ENCODE measurements around the gene SLC45A2. TPM values are rescaled to one million over a fixed set of nuclear protein-coding genes. Genes with fewer than 3 reads are reported as not detected.

Gene SLC45A2
- total RNA-seq, 1 experiment from 2014 or later: not detected

DNA sequence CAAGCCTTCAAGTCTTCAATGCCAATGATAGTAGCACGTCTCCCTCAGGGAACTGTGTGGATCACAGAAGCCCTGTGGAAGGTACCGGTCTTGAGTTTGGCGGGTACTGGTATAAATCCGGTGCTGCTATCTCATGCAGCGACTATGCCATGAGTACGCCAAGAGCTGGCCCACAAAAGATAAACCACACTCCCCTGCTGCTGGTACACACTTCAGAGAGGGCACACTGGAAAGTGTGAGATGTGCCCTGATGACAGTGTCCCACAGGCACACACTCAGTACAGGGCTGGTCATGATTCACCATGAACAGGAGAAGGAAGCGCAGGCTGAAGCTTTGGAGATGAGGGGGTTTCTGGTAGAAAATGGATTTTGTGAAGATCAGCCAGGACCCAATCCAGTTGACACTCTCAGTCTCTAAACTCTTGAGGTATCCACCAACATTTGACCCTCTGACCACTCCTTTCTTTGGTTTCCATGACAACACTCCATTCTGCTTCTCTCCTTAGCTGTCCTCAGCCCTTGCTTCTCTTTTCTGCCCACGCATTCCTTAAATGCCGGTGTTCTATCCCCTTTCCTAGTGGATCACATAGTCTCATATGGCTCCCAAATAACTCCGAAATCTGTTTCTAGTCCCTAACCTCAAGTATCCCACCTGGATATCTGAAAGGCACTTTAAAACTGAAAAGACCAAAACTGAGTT is 18.3 kb upstream of the SLC45A2 start:
- no peaks in the 10 kb centered on the region for H3K27me3 Mint-ChIP-seq (ENCODE audit: low read depth)
- no peaks in the 10 kb centered on the region for H3K4me1 ChIP-seq (ENCODE audit: insufficient read depth, low read length)
- H3K23me2 ChIP-seq (ENCODE audit: insufficient read length, low read depth, low read length, poor library complexity, severe bottlenecking): peaks cover 3% of the 10 kb centered on the region
- no peak overlapping the region for H4K8ac ChIP-seq (replicated peaks; ENCODE audit: insufficient read length, low read depth, low read length)
- no peaks in the 10 kb centered on the region for H3K27me3 ChIP-seq (ENCODE audit: insufficient read depth, low read length)
- no peak overlapping the region for H3K4me3 Mint-ChIP-seq
- no peak overlapping the region for H3K9ac ChIP-seq (ENCODE audit: extremely low read depth, insufficient read length, low read length)
- no peak overlapping the region for H3K18ac ChIP-seq (ENCODE audit: insufficient read length, low read depth, low read length)
- no peaks in the 10 kb centered on the region for H4K20me1 ChIP-seq (ENCODE audit: control insufficient read depth, insufficient read depth, insufficient read length)
- H4K5ac ChIP-seq (ENCODE audit: insufficient read length, low read depth, low read length): no peak overlapping the region
- no peak overlapping the region for H3T11ph ChIP-seq (ENCODE audit: low read length)
- H3K79me2 ChIP-seq (ENCODE audit: insufficient read depth, low read length): no peaks in the 10 kb centered on the region
- peaks cover 15 to 28% of the 10 kb centered on the region in 2 experiments for H3K4me1 Mint-ChIP-seq
- H2BK20ac ChIP-seq (ENCODE audit: low read depth, low read length, poor library complexity, severe bottlenecking): no peak overlapping the region
- no peak overlapping the region for H3K23ac ChIP-seq (ENCODE audit: insufficient read length, low read depth, low read length)
- no peak overlapping the region for H2AFZ ChIP-seq (ENCODE audit: low read length)
- H2BK120ac ChIP-seq (ENCODE audit: low read depth, low read length, poor library complexity, severe bottlenecking): no peak overlapping the region
- H3K4ac ChIP-seq (ENCODE audit: low read depth, low read length): no peak overlapping the region
- no peak overlapping the region for H4K91ac ChIP-seq (ENCODE audit: insufficient read length, low read depth, low read length)
- H3K14ac ChIP-seq (ENCODE audit: insufficient read depth, low read length): no peak overlapping the region
- no peaks in the 10 kb centered on the region for H3K9me3 ChIP-seq (ENCODE audit: control insufficient read depth, low read depth, low read length)
- no peak overlapping the region for H2BK12ac ChIP-seq (ENCODE audit: insufficient read length, low read depth, low read length)
- H3K27ac Mint-ChIP-seq: no peak overlapping the region
- peaks cover 0 to 27% (median 9%) of the 10 kb centered on the region in 3 experiments; a peak in 6 of 7 replicates for H3K36me3 Mint-ChIP-seq (ENCODE audit: insufficient read depth in 1 of 3, low read depth in 3 of 3)
- TF ChIP-seq CTCF (conservative IDR thresholded peaks at IDR 0.05): no peak
- DNase-seq: no peak
- H3K4me2 ChIP-seq (ENCODE audit: insufficient read depth, insufficient read length, low read length): no peak overlapping the region
- H3K27ac ChIP-seq (ENCODE audit: insufficient read length, low read depth, low read length): no peak overlapping the region
- H3K9me3 Mint-ChIP-seq: no peaks in the 10 kb centered on the region; a peak in 1 of 5 replicates
- WGBS (ENCODE audit: extremely low coverage, insufficient read length, low lambda C conversion rate): no CpG with 5 or more reads among the region's 10 CpGs
- H3K56ac ChIP-seq (ENCODE audit: insufficient read length, low read depth, low read length): no peak overlapping the region
- no peak overlapping the region for H2AK5ac ChIP-seq (ENCODE audit: insufficient read length, low read length)
- H2BK5ac ChIP-seq (ENCODE audit: insufficient read length, low read length): no peak overlapping the region
- no peaks in the 10 kb centered on the region for H3K79me1 ChIP-seq (ENCODE audit: insufficient read depth, low read depth, low read length, poor library complexity, severe bottlenecking)
- H2BK15ac ChIP-seq (ENCODE audit: low read depth, low read length): no peak overlapping the region
